Vagina (tissue), 2 donors: ENCODE results near the gene DAND5.

Experiments used
- CTCF ChIP-seq, 3 experiments: fragments of 450-650 bp in 2 of 3; fragments of 200-600 bp in 1 of 3; sonication (generic) in 1 of 3; IDR thresholded peaks; one replicate each; pipeline ENCODE4 v1.5.1; 2017 to 2019; ENCODE audit warnings: antibody characterized with exemption in 3 of 3, mild to moderate bottlenecking in 2 of 3, moderate library complexity in 2 of 3
- POLR2A ChIP-seq, 2 donors: fragments of 450-650 bp; IDR thresholded peaks; one replicate each; pipeline ENCODE4 v1.6.1; 2017; ENCODE audit warnings: antibody characterized with exemption in 2 of 2, mild to moderate bottlenecking in 2 of 2, moderate library complexity in 2 of 2

- TF ChIP-seq CTCF (IDR thresholded peaks at IDR 0.05) (no peak), POLR2A (IDR thresholded peaks at IDR 0.05) (no peak)
These were observed 34.3 kb upstream of the DAND5 start for GRCh38 chr19:12935071-12935470.
